Ishikawa (cell line): Measurements from ENCODE around the gene PIMREG.

Experiments
- CEBPB ChIP-seq: IDR thresholded peaks from 2 replicates; pipeline ENCODE4 v1.6.1; 2012
- TAF1 ChIP-seq: IDR thresholded peaks from 2 replicates; pipeline ENCODE4 v1.6.1; 2012; ENCODE audit warnings: low read depth, mild to moderate bottlenecking

GRCh38 chr17:6475411-6475810 is 31.2 kb downstream of the PIMREG start:
- TF ChIP-seq TAF1 (no peak), CEBPB (no peak)
